Measurements from ENCODE around the gene CRYBA4. TPM values are rescaled to one million over a fixed set of nuclear protein-coding genes. Genes with fewer than 3 reads are reported as not detected.

CRYBA4 gene
- total RNA-seq, 4 donors from 2014 or later = not detected

DNA sequence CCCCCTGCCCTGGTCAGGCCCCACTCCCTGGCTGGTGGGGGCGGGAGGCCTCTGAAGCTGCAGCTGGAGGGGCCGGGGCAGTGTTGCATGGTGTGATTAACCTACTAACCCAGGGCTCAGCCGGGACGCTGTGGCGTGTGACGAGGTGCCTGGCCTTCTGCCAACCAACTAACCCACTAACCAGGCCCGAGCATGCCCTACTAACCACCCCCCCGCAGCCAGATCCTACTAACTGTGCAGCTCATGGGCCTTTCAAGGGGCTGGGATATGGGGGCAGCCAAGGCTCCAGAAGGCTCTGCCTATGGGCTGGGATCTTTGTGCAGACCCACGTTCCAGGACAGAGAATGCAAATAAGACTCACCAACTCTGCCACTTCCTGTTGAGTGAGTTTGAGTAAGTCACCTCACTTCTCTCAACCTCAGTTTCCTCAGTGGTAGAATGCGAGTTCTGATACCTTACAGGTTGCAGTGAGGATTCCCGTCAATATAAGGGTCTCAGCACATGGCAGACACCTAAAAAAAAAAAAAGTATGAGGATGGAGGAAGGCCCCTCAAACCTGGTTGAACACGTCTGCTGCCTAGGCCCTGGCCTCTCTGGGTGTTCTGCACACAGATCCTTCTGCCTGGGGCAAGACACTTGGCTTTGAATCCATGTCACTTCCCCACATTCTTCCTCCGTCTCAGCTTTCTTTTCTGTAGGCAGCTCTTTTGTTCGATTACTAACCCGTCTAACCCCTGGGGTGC lies 49.7 kb downstream of the CRYBA4 start:
- Histone ChIP-seq H3K4me3 (no peak overlapping the region), H3K27ac (peak overlapping the region; percentile 96), H3K27me3 (peaks cover 3% of the 10 kb centered on the region), H3K9me3 (no peaks in the 10 kb centered on the region), H3K4me1 (peaks cover 44% of the 10 kb centered on the region), H3K36me3 (no peaks in the 10 kb centered on the region)
- WGBS = 49% methylated on average over 11 of the region's 15 CpGs
- DNase-seq (ENCODE audit: low spot score in 2 of 2) = peak; percentile 75 to 81
- TF ChIP-seq POLR2A (IDR thresholded peaks at IDR 0.05) = no peak
- TF ChIP-seq, protein P1, sequence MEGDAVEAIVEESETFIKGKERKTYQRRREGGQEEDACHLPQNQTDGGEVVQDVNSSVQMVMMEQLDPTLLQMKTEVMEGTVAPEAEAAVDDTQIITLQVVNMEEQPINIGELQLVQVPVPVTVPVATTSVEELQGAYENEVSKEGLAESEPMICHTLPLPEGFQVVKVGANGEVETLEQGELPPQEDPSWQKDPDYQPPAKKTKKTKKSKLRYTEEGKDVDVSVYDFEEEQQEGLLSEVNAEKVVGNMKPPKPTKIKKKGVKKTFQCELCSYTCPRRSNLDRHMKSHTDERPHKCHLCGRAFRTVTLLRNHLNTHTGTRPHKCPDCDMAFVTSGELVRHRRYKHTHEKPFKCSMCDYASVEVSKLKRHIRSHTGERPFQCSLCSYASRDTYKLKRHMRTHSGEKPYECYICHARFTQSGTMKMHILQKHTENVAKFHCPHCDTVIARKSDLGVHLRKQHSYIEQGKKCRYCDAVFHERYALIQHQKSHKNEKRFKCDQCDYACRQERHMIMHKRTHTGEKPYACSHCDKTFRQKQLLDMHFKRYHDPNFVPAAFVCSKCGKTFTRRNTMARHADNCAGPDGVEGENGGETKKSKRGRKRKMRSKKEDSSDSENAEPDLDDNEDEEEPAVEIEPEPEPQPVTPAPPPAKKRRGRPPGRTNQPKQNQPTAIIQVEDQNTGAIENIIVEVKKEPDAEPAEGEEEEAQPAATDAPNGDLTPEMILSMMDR (IDR thresholded peaks at IDR 0.05) = no peak

DNA sequence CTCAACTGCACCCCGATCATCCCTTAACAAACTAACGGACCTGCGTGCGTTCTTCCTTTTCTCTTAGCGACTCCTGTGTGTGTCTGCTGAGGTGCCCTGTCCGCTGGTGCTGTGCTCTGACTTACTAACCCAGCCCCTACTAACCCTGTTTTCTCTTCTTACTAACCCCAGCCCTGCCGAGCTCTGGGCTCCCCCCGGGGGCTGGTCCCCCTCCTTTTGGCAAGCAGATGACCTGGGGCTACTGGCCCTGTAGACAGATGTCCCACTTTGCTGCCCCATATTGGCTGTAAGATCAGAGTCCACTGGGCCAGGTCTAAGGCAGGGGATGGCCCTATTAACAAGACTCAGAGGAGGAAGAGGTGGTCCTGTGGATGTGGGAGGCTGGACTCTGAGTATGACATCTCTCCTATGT lies 50.3 kb downstream of the CRYBA4 start:
- WGBS = 79% methylated on average over 8 of the region's 8 CpGs
- Histone ChIP-seq H3K4me3 (peak overlapping the region; percentile 82), H3K36me3 (no peaks in the 10 kb centered on the region), H3K4me1 (peaks cover 44% of the 10 kb centered on the region), H3K9me3 (no peaks in the 10 kb centered on the region), H3K27me3 (no peaks in the 10 kb centered on the region), H3K27ac (peak overlapping the region; percentile 96)
- peak in 1 of 2 donors; percentile 75 for DNase-seq (ENCODE audit: low spot score in 2 of 2)
- TF ChIP-seq EP300 (IDR thresholded peaks at IDR 0.05) (no peak), POLR2A (IDR thresholded peaks at IDR 0.05) (no peak), POLR2AphosphoS5 (IDR thresholded peaks at IDR 0.05) (no peak)
- TF ChIP-seq, protein P1 (IDR thresholded peaks at IDR 0.05) = no peak

DNA sequence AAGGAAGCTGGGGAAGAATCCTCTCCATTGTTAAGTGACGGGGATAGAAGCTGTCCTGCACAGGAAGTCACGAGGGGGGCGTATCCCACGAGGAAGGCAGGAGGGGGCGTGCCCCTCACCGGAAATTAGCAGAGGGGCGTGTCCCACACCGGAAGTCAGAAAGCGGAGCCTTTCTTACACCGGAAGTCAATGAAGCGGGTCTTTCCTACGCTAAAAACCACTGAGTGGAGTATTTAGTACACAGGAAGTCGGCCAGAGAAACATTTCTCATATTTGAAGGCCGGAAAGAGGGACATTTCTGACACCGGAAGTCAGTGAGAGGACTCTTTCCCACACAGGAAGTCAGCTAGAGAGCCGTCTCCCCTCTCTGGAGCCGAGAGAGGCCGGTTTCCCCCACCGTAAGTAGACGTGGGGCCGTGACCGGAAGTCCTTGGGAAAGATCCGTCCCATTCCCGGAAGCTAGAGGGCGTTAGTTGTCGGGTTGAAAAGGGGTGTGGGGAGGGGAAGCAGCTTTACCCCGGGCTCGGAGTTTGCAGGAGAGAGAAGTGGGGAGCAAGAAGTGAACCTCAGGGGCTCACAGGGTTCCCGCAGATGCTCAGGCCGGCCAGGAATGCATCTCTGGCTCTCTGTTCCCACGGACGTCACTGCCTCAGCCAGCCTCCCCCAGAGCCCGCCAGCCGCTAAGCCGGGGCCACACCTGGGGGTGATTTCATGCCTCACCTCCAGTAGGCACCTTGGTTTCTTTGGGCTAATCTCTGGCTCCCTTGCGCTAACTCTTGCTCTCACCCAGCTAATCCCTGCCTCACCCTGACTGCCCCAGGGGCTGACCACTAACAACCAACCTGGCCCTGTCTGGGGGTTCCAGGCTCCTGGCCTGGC lies 51.1 kb downstream of the CRYBA4 start:
- TF ChIP-seq POLR2A (IDR thresholded peaks at IDR 0.05) (peak in 1 of 2 donors; percentile 20), POLR2AphosphoS5 (IDR thresholded peaks at IDR 0.05) (peak in 2 of 3 donors; percentile 13 to 60), EP300 (IDR thresholded peaks at IDR 0.05) (no peak)
- TF ChIP-seq, protein P1 (IDR thresholded peaks at IDR 0.05) = peak in 1 of 2 donors; percentile 40
- Histone ChIP-seq H3K36me3 (no peaks in the 10 kb centered on the region), H3K4me1 (peaks cover 44% of the 10 kb centered on the region), H3K27me3 (no peaks in the 10 kb centered on the region), H3K27ac (peak overlapping the region; percentile 96), H3K4me3 (peak overlapping the region; percentile 82), H3K9me3 (no peaks in the 10 kb centered on the region)
- DNase-seq (ENCODE audit: low spot score in 2 of 2) = peak; percentile 96 to 97
- WGBS = under 1% methylated on average over 30 of the region's 36 CpGs

DNA sequence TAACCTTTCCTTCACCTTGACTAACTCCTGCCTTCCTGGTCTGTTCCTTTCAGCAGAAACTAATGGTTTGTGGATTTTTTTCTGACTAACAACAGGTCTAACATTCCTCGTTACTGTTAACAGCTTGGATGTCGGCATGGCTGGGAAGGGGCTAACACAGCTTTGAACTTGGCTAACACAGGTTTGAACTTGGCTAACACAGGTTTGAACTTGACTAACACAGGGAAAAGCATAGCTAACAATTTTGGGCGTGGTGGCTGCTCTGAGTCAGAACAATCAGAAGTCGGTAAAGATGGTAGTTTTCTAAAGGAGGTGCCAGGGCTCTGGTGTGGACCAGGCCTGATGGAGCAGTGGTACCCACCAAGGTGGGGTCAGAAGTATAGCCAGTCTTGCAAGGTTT lies 51.7 kb downstream of the CRYBA4 start:
- Histone ChIP-seq H3K27ac (peak overlapping the region; percentile 96), H3K4me1 (peaks cover 44% of the 10 kb centered on the region), H3K9me3 (no peaks in the 10 kb centered on the region), H3K27me3 (no peaks in the 10 kb centered on the region), H3K36me3 (no peaks in the 10 kb centered on the region), H3K4me3 (peak overlapping the region; percentile 82)
- DNase-seq (ENCODE audit: low spot score in 2 of 2) = no peak
- 14% methylated on average over 4 of the region's 4 CpGs for WGBS
- TF ChIP-seq, protein P1 (IDR thresholded peaks at IDR 0.05) = no peak
- no peak for TF ChIP-seq POLR2A (IDR thresholded peaks at IDR 0.05)
- TF ChIP-seq POLR2AphosphoS5 (IDR thresholded peaks at IDR 0.05) = no peak
- TF ChIP-seq EP300 (IDR thresholded peaks at IDR 0.05) = no peak
